ENCODE data around the gene EP400.
"Not testable (repeated sequence)": the region's sequence is repeated elsewhere in the genome, so short reads cannot be mapped to it uniquely, and the experiment has no call there.

EP400 gene

DNA sequence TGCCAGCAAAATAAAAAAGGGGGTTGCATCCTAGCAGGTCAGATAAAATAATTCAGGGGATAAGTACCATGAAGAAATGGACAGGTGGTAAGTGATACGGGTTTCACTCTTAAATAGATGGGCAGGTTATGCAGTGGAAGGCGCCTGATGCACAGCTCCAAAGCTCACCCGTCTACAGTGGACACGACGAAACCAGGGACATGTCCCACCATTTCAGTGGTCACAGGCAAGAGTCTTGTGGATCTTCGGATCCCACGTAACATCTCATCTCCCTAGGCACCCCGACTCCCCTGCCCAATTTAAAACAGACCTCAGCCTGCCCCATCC lies 133.8 kb downstream of the EP400 start:
- DNase-seq (ENCODE audit: low read depth, low spot score), result no peak

- DNase-seq (ENCODE audit: low read depth, low spot score), result peak; percentile 71
These were observed 134.3 kb downstream of the EP400 start for GRCh38 chr12:132083941-132084620.

GRCh38 chr12:132084621-132085290 lies 135.0 kb downstream of the EP400 start:
- DNase-seq (ENCODE audit: low read depth, low spot score), result no peak

GRCh38 chr12:132085291-132085635 lies 135.5 kb downstream of the EP400 start:
- no peak for DNase-seq (ENCODE audit: low read depth, low spot score)

GRCh38 chr12:132089407-132089910 lies 139.7 kb downstream of the EP400 start:
- DNase-seq (ENCODE audit: low read depth, low spot score), result no peak

DNA sequence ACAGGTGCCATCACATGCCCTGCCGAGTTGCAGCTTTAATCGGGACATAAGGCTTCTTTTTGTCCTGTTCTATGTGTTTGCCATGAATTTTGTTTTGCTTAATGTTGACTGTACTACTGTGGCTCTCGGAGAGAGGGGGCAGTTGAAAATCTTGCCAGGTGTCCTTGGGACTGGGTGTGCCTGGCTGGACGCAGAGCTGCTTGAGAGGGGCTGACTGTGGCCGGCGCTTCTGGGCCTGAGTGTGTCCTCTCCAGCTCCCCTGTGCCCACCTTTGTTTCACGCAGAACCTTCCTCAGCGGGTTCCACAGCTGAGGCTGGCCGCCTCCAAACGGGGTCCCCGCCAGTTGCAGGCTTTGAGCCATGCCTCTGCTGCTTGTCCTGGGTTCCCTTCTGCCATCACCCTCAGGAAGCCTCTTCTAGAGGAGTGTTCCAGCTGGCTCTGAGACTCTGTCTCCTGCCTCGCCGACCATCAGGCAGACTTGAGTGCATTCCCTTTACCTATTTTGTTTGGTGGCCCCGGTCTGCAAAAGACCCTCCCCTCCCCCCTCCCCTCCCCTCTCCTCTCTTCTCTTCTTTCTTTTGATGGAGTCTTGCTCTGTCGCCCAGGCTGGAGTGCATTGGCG lies 144.6 kb downstream of the EP400 start:
- no peak for DNase-seq (ENCODE audit: low read depth, low spot score)

DNA sequence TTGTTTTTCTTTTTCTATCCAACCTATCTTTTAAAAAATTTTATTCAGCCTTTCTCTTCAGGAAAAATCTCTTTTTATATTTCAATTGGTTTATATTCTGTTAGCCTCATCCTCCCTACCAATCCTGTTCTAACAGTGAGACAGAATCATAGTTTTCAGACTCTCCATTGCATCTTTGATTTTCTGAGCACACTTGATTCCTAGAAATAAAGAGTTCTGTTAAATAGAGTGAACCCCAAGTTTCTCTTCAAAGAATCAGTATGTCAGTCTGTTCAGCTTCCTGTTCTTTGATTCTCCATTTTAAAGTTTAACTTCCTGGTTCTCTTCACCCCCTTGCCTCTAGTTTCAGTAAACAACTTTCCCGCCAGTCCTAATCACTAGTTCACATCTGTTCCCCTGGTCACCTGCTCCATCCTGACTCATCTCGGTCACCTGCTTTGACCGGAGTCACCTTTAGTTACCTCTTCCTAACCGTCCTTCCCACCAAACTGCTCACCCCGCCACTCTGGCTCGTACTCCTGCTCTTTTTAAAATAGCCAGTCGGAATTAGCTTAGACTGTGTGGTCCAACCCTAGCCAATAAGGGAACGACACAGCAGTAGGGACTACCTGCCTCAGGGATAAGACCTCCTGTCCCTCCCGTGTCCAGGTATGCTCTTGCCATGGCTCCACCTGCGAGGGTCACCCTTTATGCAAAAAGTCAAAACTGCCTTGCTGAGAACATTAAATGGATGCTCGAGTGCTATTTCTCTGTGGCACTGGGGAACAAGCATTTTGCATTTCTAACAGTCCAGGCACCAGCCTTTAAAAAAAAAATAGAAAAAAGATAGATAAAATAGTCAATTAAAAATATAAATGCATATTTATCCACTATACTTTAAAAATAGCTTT lies 146.0 kb downstream of the EP400 start:
- no peak for DNase-seq (ENCODE audit: low read depth, low spot score)

GRCh38 chr12:132099739-132100138 lies 150.0 kb downstream of the EP400 start:
- no peak for DNase-seq (ENCODE audit: low read depth, low spot score)

- DNase-seq (ENCODE audit: low read depth, low spot score), result no peak
These were observed 150.7 kb downstream of the EP400 start for GRCh38 chr12:132100306-132101065.

GRCh38 chr12:132102297-132102696 lies 152.6 kb downstream of the EP400 start:
- DNase-seq (ENCODE audit: low read depth, low spot score), result no peak

GRCh38 chr12:132103072-132103471 lies 153.3 kb downstream of the EP400 start:
- not testable (repeated sequence) for DNase-seq (ENCODE audit: low read depth, low spot score)

DNA sequence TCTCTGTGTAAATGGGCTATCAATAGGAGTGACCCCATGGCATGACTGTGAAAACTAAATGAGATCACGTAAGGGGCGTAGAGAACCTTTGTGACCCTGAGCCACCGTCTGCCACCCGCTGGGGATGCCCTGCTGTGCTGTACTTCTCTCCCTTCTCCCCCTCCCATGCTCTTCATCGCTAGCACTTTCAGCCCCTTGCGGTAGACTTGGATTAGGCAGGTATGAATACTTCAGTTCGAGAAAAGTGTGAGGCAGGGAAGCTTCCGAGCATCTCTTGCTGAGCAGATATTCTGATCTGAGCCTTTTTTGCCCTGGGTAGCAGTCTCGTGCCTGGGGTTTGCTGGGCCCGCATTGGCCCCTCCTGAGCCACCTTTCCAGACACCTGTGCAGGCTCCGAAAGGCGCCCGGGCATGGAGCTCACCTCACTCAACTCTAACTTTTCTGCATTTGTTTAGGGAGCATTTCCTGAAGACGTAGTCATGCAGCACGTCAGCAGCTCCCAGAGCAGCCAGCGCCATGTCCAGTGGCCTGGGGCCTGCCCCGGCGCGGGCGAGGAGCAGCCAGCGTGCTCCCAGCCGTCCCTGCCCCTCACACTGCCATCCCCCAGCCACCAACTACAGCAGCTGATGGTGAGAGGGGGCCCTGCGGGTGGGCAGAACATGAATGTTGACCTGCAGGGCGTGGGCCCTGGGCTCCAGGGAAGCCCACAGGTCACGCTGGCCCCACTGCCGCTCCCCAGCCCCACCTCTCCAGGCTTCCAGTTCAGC lies 154.0 kb downstream of the EP400 start:
- no peak for DNase-seq (ENCODE audit: low read depth, low spot score)

- no peak for DNase-seq (ENCODE audit: low read depth, low spot score)
These were observed 155.7 kb downstream of the EP400 start for GRCh38 chr12:132105467-132105866.

DNA sequence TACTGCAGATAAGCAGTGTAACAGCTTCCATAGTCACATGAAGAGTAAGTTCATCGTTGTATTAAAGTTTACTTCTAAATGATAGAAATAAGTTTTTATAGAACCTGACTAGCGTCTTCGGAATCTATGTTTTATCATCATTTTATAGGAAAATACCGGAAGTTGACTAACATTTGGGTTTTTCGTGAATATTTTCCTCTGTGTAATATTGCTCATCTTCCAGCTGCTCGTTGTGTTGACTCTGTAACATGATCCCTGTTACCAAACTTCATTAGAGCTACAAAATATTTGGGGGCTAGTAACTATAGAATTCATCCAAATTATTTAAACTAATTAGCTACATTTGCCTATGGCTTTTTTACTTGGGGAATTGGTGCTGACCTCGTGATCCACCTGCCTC lies 157.2 kb downstream of the EP400 start:
- no peak for DNase-seq (ENCODE audit: low read depth, low spot score)

DNA sequence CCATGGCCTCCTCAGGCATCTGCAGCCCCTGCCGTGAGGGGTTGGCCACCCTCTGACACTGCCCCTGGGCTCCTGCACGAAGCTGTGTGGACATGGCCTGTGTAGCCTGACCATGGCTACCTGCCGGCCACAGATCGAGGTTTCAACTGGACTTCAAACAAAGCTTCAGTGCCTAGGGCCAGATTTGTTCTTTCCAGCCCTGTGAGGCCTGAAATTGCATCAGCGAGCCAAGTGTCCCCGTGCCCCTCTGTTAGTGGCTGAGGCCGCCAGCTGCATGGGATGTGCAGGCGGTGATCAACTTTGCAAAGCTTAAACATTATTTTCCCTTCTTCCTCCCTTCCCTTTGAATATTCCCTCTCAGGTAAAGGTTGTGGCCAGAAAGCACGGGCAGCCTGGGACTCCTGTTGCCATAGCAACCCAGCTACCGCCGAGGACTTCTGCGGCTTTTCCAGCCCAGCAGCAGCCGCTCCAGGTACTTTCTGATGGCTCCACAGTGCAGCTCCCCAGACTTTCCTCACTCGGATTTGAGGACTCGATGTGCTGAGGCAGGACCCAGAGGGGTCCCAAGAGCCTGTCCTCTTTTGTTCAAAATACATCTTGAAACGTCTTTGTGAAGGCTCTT lies 158.6 kb downstream of the EP400 start:
- no peak for DNase-seq (ENCODE audit: low read depth, low spot score)

DNA sequence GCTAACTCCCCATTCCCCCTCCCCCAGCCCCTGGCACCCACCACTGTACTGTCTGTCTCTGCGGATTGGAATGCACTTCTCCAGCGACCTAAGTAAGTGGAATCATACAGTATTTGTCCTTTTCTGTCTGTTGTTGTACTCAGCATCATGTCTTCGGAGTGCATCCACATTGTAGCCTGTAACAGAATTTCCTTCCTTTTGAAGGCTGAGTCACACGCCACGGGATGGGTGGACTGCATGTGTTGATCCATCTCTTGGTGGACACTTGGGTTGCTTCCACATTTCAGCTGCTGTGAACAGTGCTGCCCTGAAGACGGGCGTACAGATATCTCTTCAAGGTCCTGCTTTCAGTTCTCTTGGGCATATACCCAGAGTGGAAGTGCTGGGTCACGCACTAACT lies 160.0 kb downstream of the EP400 start:
- DNase-seq (ENCODE audit: low read depth, low spot score), result no peak

- DNase-seq (ENCODE audit: low read depth, low spot score), result no peak
These were observed 160.9 kb downstream of the EP400 start for GRCh38 chr12:132110677-132111076.

DNA sequence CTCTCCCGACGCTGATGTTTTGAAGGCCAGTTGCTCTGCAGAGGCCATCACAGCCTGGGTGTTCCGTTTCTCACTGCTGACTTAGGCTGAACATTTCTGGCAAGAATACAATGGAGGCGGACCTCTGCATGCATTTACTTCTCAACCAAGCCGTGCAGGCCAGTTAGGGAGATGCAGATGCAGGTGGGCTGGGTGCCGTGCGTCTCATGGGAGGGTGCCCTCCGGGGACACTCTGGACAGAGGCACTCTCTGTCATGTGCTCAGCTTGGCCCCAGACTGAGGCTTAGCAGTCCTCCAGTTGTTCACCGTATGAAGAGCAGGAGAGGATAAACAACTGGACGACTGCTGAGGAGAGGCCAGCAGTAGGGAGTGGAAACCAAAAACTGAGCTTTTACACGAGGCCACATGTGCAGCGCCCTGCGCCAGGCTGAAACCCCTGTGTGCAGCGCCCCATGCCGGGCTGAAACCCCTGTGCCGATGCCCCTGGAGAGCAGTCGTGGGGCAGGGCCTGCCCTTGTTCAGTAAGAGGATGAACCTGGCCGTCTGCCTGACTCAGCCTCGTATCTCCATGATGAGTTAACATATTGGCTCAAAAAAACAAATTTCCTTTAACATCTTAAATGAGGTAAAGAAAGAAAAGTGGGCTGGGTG lies 162.0 kb downstream of the EP400 start:
- no peak for DNase-seq (ENCODE audit: low read depth, low spot score)

DNA sequence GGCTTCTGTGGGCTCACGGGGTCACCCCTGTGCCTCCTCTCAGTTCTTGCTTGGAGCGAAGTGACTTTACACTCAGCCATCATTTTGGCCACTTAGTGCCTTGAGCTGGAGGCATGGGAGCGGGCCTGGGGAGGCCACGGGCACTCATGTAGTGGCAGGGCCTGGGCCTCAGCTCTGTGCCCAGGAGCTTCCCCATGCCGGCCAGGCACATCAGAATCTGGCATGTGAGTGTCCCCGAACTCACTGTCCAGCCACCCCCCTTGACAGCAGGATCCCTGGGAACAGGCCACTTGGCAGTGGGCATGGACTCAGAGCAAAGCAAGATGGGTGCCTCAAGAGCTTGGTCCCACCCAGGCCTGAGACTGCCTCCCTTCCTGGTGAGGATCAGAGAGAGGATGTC lies 164.9 kb downstream of the EP400 start:
- DNase-seq (ENCODE audit: low read depth, low spot score), result no peak

- DNase-seq (ENCODE audit: low read depth, low spot score), result no peak
These were observed 165.8 kb downstream of the EP400 start for GRCh38 chr12:132115500-132115899.
